ENCODE data around the gene GUCD1. TPM values are rescaled to one million over a fixed set of nuclear protein-coding genes. Genes with fewer than 3 reads are reported as not detected.

Gene GUCD1
- total and polyA plus RNA-seq, 2 of the 13 experiments (the other 11 are each of a cell fraction or from before 2014, with no cell fraction given), result 128 to 245 TPM

- TF ChIP-seq ZNF281 (CRISPR knock-in tag; IDR thresholded peaks at IDR 0.05; ENCODE audit: borderline replicate concordance) (peak; percentile 91), ZNF572 (CRISPR knock-in tag; IDR thresholded peaks at IDR 0.05) (no peak; the same call in 1 of the 2 replicates), SIN3A (IDR thresholded peaks at IDR 0.05; ENCODE audit: borderline replicate concordance, low read depth, low read length) (no peak), ZNF280B (CRISPR knock-in tag; IDR thresholded peaks at IDR 0.05; ENCODE audit: borderline replicate concordance) (peak; percentile 98), ZBTB8A (CRISPR knock-in tag; IDR thresholded peaks at IDR 0.05; ENCODE audit: borderline replicate concordance, low read depth) (no peak), RFX5 (IDR thresholded peaks at IDR 0.05; ENCODE audit: low read depth, low read length) (no peak), ZNF577 (CRISPR knock-in tag; IDR thresholded peaks at IDR 0.05; ENCODE audit: borderline replicate concordance, low read depth) (no peak), ZNF33B (CRISPR knock-in tag; IDR thresholded peaks at IDR 0.05) (peak; percentile 91; the same call in 1 of the 2 replicates), SMC3 (IDR thresholded peaks at IDR 0.05; ENCODE audit: low read length) (no peak), MATR3 (CRISPR knock-in tag; IDR thresholded peaks at IDR 0.05) (no peak), ZNF160 (CRISPR knock-in tag; IDR thresholded peaks at IDR 0.05) (peak; percentile 94; the same call in 1 of the 2 replicates), ONECUT2 (CRISPR knock-in tag; IDR thresholded peaks at IDR 0.05) (peak; percentile 70; the same call in 1 of the 2 replicates), ZKSCAN5 (CRISPR knock-in tag; IDR thresholded peaks at IDR 0.05) (0 out of 2 replicates have a peak, but pooled peaks have one; percentile 52), CEBPB (IDR thresholded peaks at IDR 0.05; ENCODE audit: borderline replicate concordance, low read depth, low read length) (no peak), PLRG1 (conservative IDR thresholded peaks at IDR 0.05) (no peak), ARID3A (IDR thresholded peaks at IDR 0.05; ENCODE audit: low read depth, low read length) (0 out of 2 replicates have a peak, but pooled peaks have one; percentile 55), TAF1 (CRISPR knock-in tag; IDR thresholded peaks at IDR 0.05) (peak; percentile 47), ELF3 (CRISPR knock-in tag; IDR thresholded peaks at IDR 0.05) (peak; percentile 97), SMAD3 (CRISPR knock-in tag; IDR thresholded peaks at IDR 0.05) (peak; percentile 98), LRRFIP1 (CRISPR knock-in tag; conservative IDR thresholded peaks at IDR 0.05) (no peak), SOX6 (IDR thresholded peaks at IDR 0.05) (no peak), SOX6 (CRISPR knock-in tag; IDR thresholded peaks at IDR 0.05) (peak; percentile 95)
Observed at GRCh38 chr22:24514241-24515026, 40.5 kb downstream of the GUCD1 start (continued).
